Endothelial cell of umbilical vein (primary cell): ENCODE results near the gene CYP21A2.
"Not testable (repeated sequence)": the region's sequence is repeated elsewhere in the genome, so short reads cannot be mapped to it uniquely, and the experiment has no call there.

Experiments
- EZH2 ChIP-seq: IDR thresholded peaks from 2 replicates; pipeline ENCODE4 v1.6.1; 2012; ENCODE audit warnings: borderline replicate concordance, low read depth, mild to moderate bottlenecking, moderate library complexity, low read length, inconsistent platforms; ENCODE audit not compliant: severe bottlenecking
- GATA2 ChIP-seq: IDR thresholded peaks from 2 replicates; pipeline ENCODE4 v1.7.0; 2011; ENCODE audit warnings: low read depth, mild to moderate bottlenecking, moderate library complexity, mixed read lengths, low read length; ENCODE audit not compliant: insufficient read length, insufficient read depth
- JUN ChIP-seq: IDR thresholded peaks from 2 replicates; pipeline ENCODE4 v1.6.1; 2011; ENCODE audit warnings: borderline replicate concordance, low read depth; ENCODE audit not compliant: insufficient read length, insufficient read depth
- MAX ChIP-seq: IDR thresholded peaks from 2 replicates; pipeline ENCODE4 v1.6.1; 2011; ENCODE audit not compliant: insufficient read depth, insufficient read length
- MYC ChIP-seq: IDR thresholded peaks from one replicate; pipeline ENCODE4 v1.6.1; 2011; ENCODE audit warnings: mild to moderate bottlenecking, low read depth, low read length
- POLR2A ChIP-seq: IDR thresholded peaks from 2 replicates; pipeline ENCODE4 v1.6.1; 2012; ENCODE audit warnings: low read depth, mild to moderate bottlenecking, control low read depth, low read length
- POLR2AphosphoS5 ChIP-seq: IDR thresholded peaks from 2 replicates; pipeline ENCODE4 v1.6.1; 2012; ENCODE audit warnings: low read depth, mild to moderate bottlenecking, control low read depth, low read length, moderate library complexity; ENCODE audit not compliant: insufficient read depth
- TF ChIP-seq, protein P1 (sequence below), 2 donors: IDR thresholded peaks; 1 replicate in 1 of 2; 2 replicates in 1 of 2; pipeline ENCODE4 v1.5.1; 2011; ENCODE audit warnings: low read length in 2 of 2, mild to moderate bottlenecking in 2 of 2, moderate library complexity in 2 of 2, control low read depth in 1 of 2, inconsistent platforms in 1 of 2, low read depth in 1 of 2; ENCODE audit not compliant: insufficient read depth in 1 of 2; ENCODE audit errors: extremely low read depth in 1 of 2

GRCh38 chr6:32049149-32049548 lies 10.9 kb downstream of the CYP21A2 start:
- TF ChIP-seq, protein P1, sequence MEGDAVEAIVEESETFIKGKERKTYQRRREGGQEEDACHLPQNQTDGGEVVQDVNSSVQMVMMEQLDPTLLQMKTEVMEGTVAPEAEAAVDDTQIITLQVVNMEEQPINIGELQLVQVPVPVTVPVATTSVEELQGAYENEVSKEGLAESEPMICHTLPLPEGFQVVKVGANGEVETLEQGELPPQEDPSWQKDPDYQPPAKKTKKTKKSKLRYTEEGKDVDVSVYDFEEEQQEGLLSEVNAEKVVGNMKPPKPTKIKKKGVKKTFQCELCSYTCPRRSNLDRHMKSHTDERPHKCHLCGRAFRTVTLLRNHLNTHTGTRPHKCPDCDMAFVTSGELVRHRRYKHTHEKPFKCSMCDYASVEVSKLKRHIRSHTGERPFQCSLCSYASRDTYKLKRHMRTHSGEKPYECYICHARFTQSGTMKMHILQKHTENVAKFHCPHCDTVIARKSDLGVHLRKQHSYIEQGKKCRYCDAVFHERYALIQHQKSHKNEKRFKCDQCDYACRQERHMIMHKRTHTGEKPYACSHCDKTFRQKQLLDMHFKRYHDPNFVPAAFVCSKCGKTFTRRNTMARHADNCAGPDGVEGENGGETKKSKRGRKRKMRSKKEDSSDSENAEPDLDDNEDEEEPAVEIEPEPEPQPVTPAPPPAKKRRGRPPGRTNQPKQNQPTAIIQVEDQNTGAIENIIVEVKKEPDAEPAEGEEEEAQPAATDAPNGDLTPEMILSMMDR (IDR thresholded peaks at IDR 0.05; ENCODE audit: extremely low read depth in 1 of 2, insufficient read depth in 1 of 2, low read depth in 1 of 2, low read length in 2 of 2) = not testable (repeated sequence)
- not testable (repeated sequence) for TF ChIP-seq EZH2, JUN, POLR2A, POLR2AphosphoS5, MYC, MAX, GATA2
